HL-60 (cell line): ENCODE results near the gene PTPRD.

ENCODE experiments used
- CTCF ChIP-seq: IDR thresholded peaks from one replicate; pipeline ENCODE4 v1.5.1; 2011; ENCODE audit warnings: low read length, control low read depth, inconsistent platforms; ENCODE audit not compliant: insufficient read depth
- GABPA ChIP-seq: IDR thresholded peaks from 2 replicates; pipeline ENCODE4 v1.6.1; 2012; ENCODE audit warnings: low read depth

GRCh38 chr9:10048994-10049393 is 563.8 kb downstream of the PTPRD start:
- TF ChIP-seq GABPA (no peak), CTCF (no peak)
